GM23248 (cell line): ENCODE measurements around the gene CWH43. TPM values are rescaled to one million over a fixed set of nuclear protein-coding genes. Genes with fewer than 3 reads are reported as not detected.
"Not testable (repeated sequence)": the region's sequence is repeated elsewhere in the genome, so short reads cannot be mapped to it uniquely, and the experiment has no call there.

Source experiments
- DNase-seq: peaks from one replicate; pipeline ENCODE4 v3.0.0-alpha.2; 2015
- H2AFZ ChIP-seq: fragments of 200-600 bp; sonication (generic); 2 replicates; pipeline ENCODE4 v1.6.1; 2016; ENCODE audit warnings: antibody characterized with exemption
- H3F3A ChIP-seq: fragments of 200-600 bp; sonication (generic); 2 replicates; pipeline ENCODE4 v1.6.1; 2016; ENCODE audit warnings: mild to moderate bottlenecking, antibody characterized with exemption, mixed run types; ENCODE audit not compliant: insufficient read depth
- H3K27ac ChIP-seq: fragments of 200-600 bp; sonication (generic); 2 replicates; pipeline ENCODE4 v1.5.1; 2016; ENCODE audit warnings: mild to moderate bottlenecking
- H3K27me3 ChIP-seq: fragments of 200-600 bp; sonication (generic); replicated peaks from 2 replicates; pipeline ENCODE4 v1.6.1; 2016; ENCODE audit warnings: mild to moderate bottlenecking; ENCODE audit not compliant: insufficient read depth
- H3K36me3 ChIP-seq: fragments of 200-600 bp; sonication (generic); 2 replicates; pipeline ENCODE4 v1.6.1; 2016; ENCODE audit warnings: low read depth, mild to moderate bottlenecking
- H3K4me1 ChIP-seq: fragments of 200-600 bp; sonication (generic); 2 replicates; pipeline ENCODE4 v1.6.1; 2016; ENCODE audit warnings: mild to moderate bottlenecking; ENCODE audit not compliant: insufficient read depth
- H3K4me2 ChIP-seq: fragments of 200-600 bp; sonication (generic); one replicate; pipeline ENCODE4 v1.6.1; 2016; ENCODE audit warnings: mild to moderate bottlenecking; ENCODE audit not compliant: unreplicated experiment
- H3K4me3 ChIP-seq: fragments of 200-600 bp; sonication (generic); 2 replicates; pipeline ENCODE4 v1.5.1; 2016; ENCODE audit warnings: mild to moderate bottlenecking
- H3K79me2 ChIP-seq: fragments of 200-600 bp; sonication (generic); 2 replicates; pipeline ENCODE4 v1.6.1; 2016; ENCODE audit warnings: mild to moderate bottlenecking; ENCODE audit not compliant: insufficient read depth
- H3K9ac ChIP-seq: fragments of 200-600 bp; sonication (generic); 2 replicates; pipeline ENCODE4 v1.6.1; 2016; ENCODE audit warnings: mild to moderate bottlenecking
- H3K9me2 ChIP-seq: fragments of 200-600 bp; sonication (generic); 2 replicates; pipeline ENCODE4 v1.6.1; 2016; ENCODE audit warnings: mixed run types, mild to moderate bottlenecking, moderate library complexity; ENCODE audit not compliant: insufficient read depth
- H3K9me3 ChIP-seq: fragments of 200-600 bp; sonication (generic); one replicate; pipeline ENCODE4 v1.6.1; 2017; ENCODE audit warnings: low read depth
- H4K20me1 ChIP-seq: fragments of 200-600 bp; sonication (generic); 2 replicates; pipeline ENCODE4 v1.6.0; 2016; ENCODE audit not compliant: insufficient read depth
- WGBS, 2 experiments: methylation state at CpG; one replicate each; pipeline ENCODE4 v1.1.6; 2015 to 2017; ENCODE audit warnings: low lambda C conversion rate in 2 of 2, low coverage in 1 of 2; ENCODE audit errors: missing lambda C conversion rate in 2 of 2; 5-methylcytosine and 5-hydroxymethylcytosine counted together
- in situ Hi-C: fragments of 300-500 bp; cut with MboI; formaldehyde crosslinking; loops from 2 replicates; pipeline ENCODE4 v1.15.0; 2020
- polyA plus RNA-seq: library from polyadenylated mRNA; unstranded; fragments of >200 nt; fragmentation: Nextera tagmentation; extraction: Ambion mirVana; gene quantifications from 2 replicates; pipeline ENCODE4 v1.2.1, GENCODE V29; 2016
- small RNA-seq: library from RNA; depleted of rRNA; stranded (forward); fragments of <200 nt; gene quantifications from one replicate; pipeline ENCODE3, GENCODE V24; 2014; ENCODE audit warnings: low read depth, low replicate concordance
- total RNA-seq: library from RNA; depleted of rRNA; stranded (reverse); fragments of >200 nt; shearing (Covaris generic); gene quantifications from 2 replicates; pipeline ENCODE4 v1.2.3, GENCODE V29; 2014; rRNA removed

The CWH43 gene
- total and polyA plus RNA-seq, 2 experiments from 2014 or later: not detected

- H3K4me3 ChIP-seq, DNase-seq, H4K20me1 ChIP-seq, H2AFZ ChIP-seq, H3K79me2 ChIP-seq, H3K9me2 ChIP-seq, H3K4me1 ChIP-seq, H3K9me3 ChIP-seq, H3F3A ChIP-seq, H3K27me3 ChIP-seq, in situ Hi-C loops, H3K4me2 ChIP-seq, H3K36me3 ChIP-seq, H3K27ac ChIP-seq, H3K9ac ChIP-seq: not testable (repeated sequence)
- WGBS, 2 experiments: 11 to 16% methylated on average over 5 of the region's 5 CpGs
Observed at GRCh38 chr4:49110579-49110978, 124.5 kb downstream of the CWH43 start.

Small RNAs within 50 kb of the gene (small RNA-seq; reads per million reads assigned to genes)
- gene AC020593.1: not detected

Other genes starting within 250 kb of the CWH43 start
- 28.4 and 34.7 TPM in 2 replicates for gene FRYL, start 206.0 kb upstream of the CWH43 start, total RNA-seq
- gene FRYL, start 206.0 kb upstream of the CWH43 start, polyA plus RNA-seq: 12.4 and 16.6 TPM in 2 replicates
- 88.9 and 147 TPM in 2 replicates for gene OCIAD1, start 155.2 kb upstream of the CWH43 start, total RNA-seq
- gene OCIAD1, start 155.2 kb upstream of the CWH43 start, polyA plus RNA-seq: 151 and 157 TPM in 2 replicates
- 1.1 and 1.7 TPM in 2 replicates for gene OCIAD2, start 79.5 kb upstream of the CWH43 start, total RNA-seq
- gene OCIAD2, start 79.5 kb upstream of the CWH43 start, polyA plus RNA-seq: 35.0 TPM in 2 replicates